T-helper 1 cell treated with Interleukin-12 subunit alpha and Interleukin-12 subunit beta and Interleukin-4 antibody, amounts not matched to agents 30 μg/mL and 1 μg/mL, for 36 hours (primary cell): Measurements from ENCODE around the gene PAPPA2.
"Not testable (repeated sequence)": the region's sequence is repeated elsewhere in the genome, so short reads cannot be mapped to it uniquely, and the experiment has no call there.

Experiments used
- H3K27ac Mint-ChIP-seq: one replicate; pipeline ENCODE4 v1.8.0; 2021; ENCODE audit warnings: mild to moderate bottlenecking, mixed read lengths
- H3K27me3 Mint-ChIP-seq: one replicate; pipeline ENCODE4 v1.8.0; 2021; ENCODE audit warnings: low read depth, mixed read lengths
- H3K36me3 Mint-ChIP-seq: one replicate; pipeline ENCODE4 v1.8.0; 2021; ENCODE audit warnings: low read depth, mixed read lengths
- H3K4me1 Mint-ChIP-seq: one replicate; pipeline ENCODE4 v1.8.0; 2021; ENCODE audit warnings: low read depth, mixed read lengths
- H3K4me3 Mint-ChIP-seq: one replicate; pipeline ENCODE4 v1.8.0; 2021; ENCODE audit warnings: mild to moderate bottlenecking, moderate library complexity, mixed read lengths
- H3K9me3 Mint-ChIP-seq: one replicate; pipeline ENCODE4 v1.8.0; 2021; ENCODE audit warnings: mixed read lengths

Gene PAPPA2

DNA sequence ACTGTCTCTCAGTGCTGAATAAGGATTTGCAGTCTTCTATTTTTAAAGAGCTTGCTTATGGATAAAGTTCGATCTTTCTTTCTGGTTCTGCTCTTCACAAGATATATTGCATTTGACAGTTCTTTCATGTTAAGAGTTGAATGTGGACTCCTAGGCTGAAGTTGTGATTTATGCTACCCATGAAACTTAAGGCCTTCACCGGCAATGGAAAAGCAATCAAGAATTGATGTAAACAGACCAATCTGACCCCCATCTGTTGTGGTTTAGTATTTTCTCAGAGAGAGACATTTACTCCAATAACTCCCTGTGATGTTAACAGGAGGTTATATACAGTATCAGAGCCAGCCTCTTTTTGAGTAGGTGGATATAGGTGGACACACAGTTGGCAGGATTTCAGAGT lies 165.8 kb downstream of the PAPPA2 start:
- no peaks in the 10 kb centered on the region for H3K36me3 Mint-ChIP-seq
- H3K27ac Mint-ChIP-seq = no peak overlapping the region
- H3K4me3 Mint-ChIP-seq = no peak overlapping the region
- no peaks in the 10 kb centered on the region for H3K27me3 Mint-ChIP-seq
- no peaks in the 10 kb centered on the region for H3K4me1 Mint-ChIP-seq
- no peaks in the 10 kb centered on the region for H3K9me3 Mint-ChIP-seq

DNA sequence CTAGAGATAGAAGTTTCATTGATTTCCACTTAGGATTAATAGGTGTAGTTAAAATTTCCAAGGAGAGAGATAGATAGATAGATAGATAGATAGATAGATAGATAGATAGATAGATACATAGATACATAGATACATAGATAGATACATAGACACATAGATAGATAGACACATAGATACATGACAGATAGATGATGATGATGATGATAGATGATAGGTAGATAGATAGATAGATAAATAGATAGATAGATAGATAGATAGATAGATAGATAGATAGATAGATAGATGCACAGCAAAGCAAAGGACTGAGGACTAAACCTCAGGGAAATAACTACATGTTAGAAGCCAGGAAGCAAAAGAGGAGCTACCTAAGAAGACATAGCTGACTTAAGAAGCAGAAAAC lies 171.8 kb downstream of the PAPPA2 start:
- not testable (repeated sequence) for H3K4me3 Mint-ChIP-seq, H3K9me3 Mint-ChIP-seq, H3K27ac Mint-ChIP-seq, H3K36me3 Mint-ChIP-seq, H3K4me1 Mint-ChIP-seq, H3K27me3 Mint-ChIP-seq

DNA sequence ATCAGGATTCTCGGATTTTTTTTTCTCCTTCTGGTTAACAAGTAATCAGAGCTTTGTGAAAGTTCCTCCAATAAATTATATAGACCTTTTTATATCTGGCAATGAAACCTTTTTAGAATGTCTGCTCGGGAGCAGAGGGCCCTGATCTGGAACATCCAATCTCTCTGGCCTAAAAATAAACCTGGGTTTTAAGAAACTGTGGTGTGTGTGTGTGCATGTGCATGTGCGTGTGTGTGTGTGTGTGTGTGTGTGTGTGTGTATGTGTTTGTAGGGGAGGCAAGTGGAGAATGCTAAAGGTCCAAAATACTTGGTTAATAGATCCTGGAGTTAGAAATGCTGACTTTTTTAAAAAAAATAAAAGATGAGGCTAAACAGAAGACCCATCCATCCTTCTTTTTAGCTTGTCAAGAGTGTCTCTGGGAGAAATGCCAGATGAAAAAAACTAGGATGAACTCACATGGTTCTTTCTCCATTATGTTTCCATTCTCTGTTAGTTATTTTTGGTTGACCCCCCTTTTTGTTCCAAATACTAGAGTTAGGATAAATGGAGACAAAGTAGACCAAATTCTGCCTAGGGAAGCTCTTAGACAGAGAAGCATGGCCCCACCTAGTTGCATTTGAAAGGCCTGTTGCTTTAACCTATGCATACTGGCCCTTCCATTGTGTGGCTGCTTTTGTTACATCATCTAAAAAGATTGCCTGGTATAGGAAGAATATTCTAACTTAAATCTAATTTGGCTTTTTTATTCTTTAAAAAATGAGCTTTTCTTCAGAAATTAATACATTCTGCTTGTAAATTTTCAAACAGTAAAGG lies 175.9 kb downstream of the PAPPA2 start:
- H3K4me3 Mint-ChIP-seq = no peak overlapping the region
- H3K27ac Mint-ChIP-seq = no peak overlapping the region
- H3K36me3 Mint-ChIP-seq = no peaks in the 10 kb centered on the region
- no peaks in the 10 kb centered on the region for H3K27me3 Mint-ChIP-seq
- H3K9me3 Mint-ChIP-seq = no peaks in the 10 kb centered on the region
- no peaks in the 10 kb centered on the region for H3K4me1 Mint-ChIP-seq

DNA sequence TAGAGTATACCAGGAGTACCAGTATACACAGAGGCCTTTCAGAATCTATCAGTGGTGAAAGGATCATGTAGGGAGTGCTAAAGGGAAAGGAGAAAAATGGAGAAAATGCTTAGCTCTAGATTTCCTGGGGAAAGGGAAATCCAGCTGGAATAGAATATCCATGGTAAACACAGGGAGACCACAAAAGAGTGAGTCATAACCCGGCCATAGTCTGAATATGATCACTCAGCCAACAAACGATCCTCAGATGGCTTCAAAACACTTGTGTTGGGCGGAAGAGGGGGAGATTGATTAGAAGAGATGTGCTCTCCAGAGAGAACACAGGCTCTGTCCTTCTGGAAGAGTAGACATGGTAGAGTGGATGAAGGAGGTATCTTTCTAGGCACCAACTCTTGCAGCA lies 180.6 kb downstream of the PAPPA2 start:
- Mint-ChIP-seq H3K4me1 (no peaks in the 10 kb centered on the region), H3K4me3 (no peak overlapping the region), H3K9me3 (peaks cover 3% of the 10 kb centered on the region), H3K36me3 (no peaks in the 10 kb centered on the region), H3K27me3 (no peaks in the 10 kb centered on the region), H3K27ac (no peak overlapping the region)

GRCh38 chr1:176648556-176648955 lies 185.6 kb downstream of the PAPPA2 start:
- Mint-ChIP-seq H3K4me1 (no peaks in the 10 kb centered on the region), H3K27me3 (no peaks in the 10 kb centered on the region), H3K27ac (no peak overlapping the region), H3K36me3 (no peaks in the 10 kb centered on the region), H3K4me3 (no peak overlapping the region), H3K9me3 (peaks cover 20% of the 10 kb centered on the region)

DNA sequence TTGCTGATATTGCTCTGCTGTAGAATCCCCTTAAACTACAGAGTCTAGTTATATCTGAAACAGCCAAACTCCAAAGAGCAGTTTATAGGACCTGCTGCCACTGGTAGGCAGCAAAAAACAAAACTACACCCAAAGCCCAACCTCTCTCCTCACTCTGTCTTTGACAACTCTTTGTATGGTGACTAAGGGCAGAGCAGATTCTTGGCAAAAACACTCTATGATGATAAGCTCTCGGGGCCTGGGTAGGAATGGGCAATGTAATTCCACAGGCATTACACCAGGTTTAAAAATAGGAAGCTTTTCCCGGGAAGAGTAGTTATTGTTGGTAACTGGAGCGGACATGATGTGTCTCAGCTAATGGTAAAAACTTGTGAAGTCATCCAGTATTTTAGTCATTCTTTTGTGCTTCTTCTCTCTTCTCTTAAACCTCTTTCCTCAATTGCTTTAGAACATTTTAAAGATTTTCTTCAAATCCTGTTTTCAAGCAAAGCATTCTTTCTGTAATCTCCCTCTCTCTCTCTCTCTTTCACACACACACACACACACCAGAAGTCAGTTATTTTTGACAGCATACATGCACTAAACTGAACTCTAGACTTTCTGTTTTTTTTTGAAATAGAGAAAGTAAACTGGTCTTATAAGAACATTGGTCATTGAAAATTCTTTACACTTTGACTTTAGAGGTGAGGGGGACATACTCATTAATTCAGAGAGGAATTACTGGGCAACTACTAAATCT lies 193.5 kb downstream of the PAPPA2 start:
- no peaks in the 10 kb centered on the region for H3K4me1 Mint-ChIP-seq
- no peaks in the 10 kb centered on the region for H3K36me3 Mint-ChIP-seq
- no peaks in the 10 kb centered on the region for H3K27me3 Mint-ChIP-seq
- peaks cover 5% of the 10 kb centered on the region for H3K9me3 Mint-ChIP-seq
- H3K27ac Mint-ChIP-seq = no peak overlapping the region
- no peak overlapping the region for H3K4me3 Mint-ChIP-seq

GRCh38 chr1:176669782-176670181 lies 206.8 kb downstream of the PAPPA2 start:
- Mint-ChIP-seq H3K4me3 (no peak overlapping the region), H3K27me3 (no peaks in the 10 kb centered on the region), H3K27ac (no peak overlapping the region), H3K9me3 (no peaks in the 10 kb centered on the region), H3K4me1 (no peaks in the 10 kb centered on the region), H3K36me3 (no peaks in the 10 kb centered on the region)

- no peaks in the 10 kb centered on the region for H3K36me3 Mint-ChIP-seq
- H3K27ac Mint-ChIP-seq = no peak overlapping the region
- H3K4me1 Mint-ChIP-seq = no peaks in the 10 kb centered on the region
- no peak overlapping the region for H3K4me3 Mint-ChIP-seq
- no peaks in the 10 kb centered on the region for H3K9me3 Mint-ChIP-seq
- H3K27me3 Mint-ChIP-seq = no peaks in the 10 kb centered on the region
Observed at GRCh38 chr1:176670853-176671252, 207.9 kb downstream of the PAPPA2 start.

GRCh38 chr1:176682830-176683535 lies 220.0 kb downstream of the PAPPA2 start:
- Mint-ChIP-seq H3K27me3 (no peaks in the 10 kb centered on the region), H3K27ac (no peak overlapping the region), H3K4me1 (no peaks in the 10 kb centered on the region), H3K9me3 (no peaks in the 10 kb centered on the region), H3K4me3 (no peak overlapping the region), H3K36me3 (no peaks in the 10 kb centered on the region)

DNA sequence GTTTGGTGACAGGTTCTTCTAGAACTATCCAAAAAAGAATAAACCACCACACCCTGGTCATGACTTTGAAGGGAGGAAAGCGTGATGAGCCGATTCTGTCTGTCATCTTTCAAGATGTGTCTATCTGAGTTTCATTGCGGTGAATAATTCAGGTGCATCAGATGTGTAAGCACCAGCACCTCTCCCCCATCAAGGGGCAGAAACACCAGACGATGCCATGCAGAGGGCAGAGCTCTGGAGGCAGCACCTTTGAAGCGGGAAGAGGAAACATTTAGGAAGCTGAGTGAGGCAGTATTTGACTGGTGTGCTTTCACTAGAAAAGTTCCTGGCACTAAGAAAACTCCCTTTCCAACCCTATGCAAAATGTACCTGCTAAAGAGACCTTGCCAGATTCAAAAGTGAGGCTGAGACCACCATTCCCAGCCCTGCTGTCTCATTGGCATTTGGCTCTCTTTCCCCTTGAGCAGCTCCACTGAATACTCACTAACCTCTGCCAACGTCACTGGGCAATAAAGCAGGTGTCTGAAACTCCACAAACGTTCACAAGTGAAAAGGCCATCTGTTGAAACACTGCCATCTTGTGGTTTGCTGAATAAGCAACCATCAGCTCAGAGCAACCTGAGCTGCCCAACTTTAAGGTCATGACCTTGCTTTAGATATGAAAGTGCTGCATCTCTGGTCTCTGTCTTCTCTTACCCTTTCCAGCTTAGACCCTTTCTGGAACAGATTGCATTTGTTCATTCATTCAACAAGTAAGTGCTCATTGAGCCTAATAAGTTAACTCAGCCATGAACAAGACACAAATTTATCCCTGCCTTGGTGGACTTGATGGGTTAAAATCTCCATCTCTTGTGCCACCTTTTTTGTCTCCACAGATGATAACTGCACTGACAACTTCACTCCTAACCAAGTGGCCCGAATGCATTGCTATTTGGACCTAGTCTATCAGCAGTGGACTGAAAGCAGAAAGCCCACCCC lies 228.6 kb downstream of the PAPPA2 start:
- Mint-ChIP-seq H3K9me3 (no peaks in the 10 kb centered on the region), H3K4me1 (no peaks in the 10 kb centered on the region), H3K27ac (no peak overlapping the region)

GRCh38 chr1:176692431-176692830 lies 229.5 kb downstream of the PAPPA2 start:
- H3K9me3 Mint-ChIP-seq = no peaks in the 10 kb centered on the region
- no peak overlapping the region for H3K4me3 Mint-ChIP-seq
- H3K36me3 Mint-ChIP-seq = no peaks in the 10 kb centered on the region
- no peak overlapping the region for H3K27ac Mint-ChIP-seq
- no peaks in the 10 kb centered on the region for H3K4me1 Mint-ChIP-seq
- no peaks in the 10 kb centered on the region for H3K27me3 Mint-ChIP-seq

More for the DNA sequence above, 228.6 kb downstream of the PAPPA2 start:
- Mint-ChIP-seq H3K36me3 (no peaks in the 10 kb centered on the region), H3K4me3 (no peak overlapping the region), H3K27me3 (no peaks in the 10 kb centered on the region)

DNA sequence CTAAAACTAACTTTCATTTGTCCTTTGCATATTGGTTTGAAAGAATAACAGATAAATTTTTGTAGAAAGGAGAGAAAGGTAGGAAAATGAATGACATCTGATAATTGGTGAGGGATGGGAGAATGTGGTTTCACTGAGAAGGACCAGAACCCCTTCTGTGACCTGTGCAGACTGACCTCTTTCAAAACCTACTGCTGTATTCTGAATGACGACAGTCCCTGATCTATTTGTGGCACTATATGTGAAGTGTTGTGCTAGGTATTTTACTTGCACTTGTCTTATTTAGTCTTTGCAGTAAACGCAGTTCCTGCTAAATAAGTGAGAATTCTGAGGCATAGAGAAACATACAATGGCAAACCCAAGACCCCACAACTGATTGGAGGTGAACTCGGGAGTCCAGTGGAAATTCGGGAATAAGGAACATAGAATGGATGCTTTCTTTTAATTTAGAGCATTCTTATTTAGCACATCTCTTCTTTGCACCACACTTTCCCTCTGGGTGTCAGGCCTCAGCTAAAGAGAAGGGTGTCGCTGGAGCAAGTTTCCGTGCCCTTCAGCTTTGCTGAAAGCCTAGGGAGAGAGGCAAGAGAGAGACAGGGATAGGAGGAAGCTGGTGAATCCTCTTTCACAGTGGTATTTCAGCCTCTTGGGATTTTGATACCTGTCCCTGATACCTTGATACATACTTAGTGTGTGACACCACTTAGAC lies 230.2 kb downstream of the PAPPA2 start:
- Mint-ChIP-seq H3K27ac (no peak overlapping the region), H3K4me1 (no peaks in the 10 kb centered on the region), H3K4me3 (no peak overlapping the region), H3K36me3 (no peaks in the 10 kb centered on the region), H3K9me3 (no peaks in the 10 kb centered on the region), H3K27me3 (no peaks in the 10 kb centered on the region)

- Mint-ChIP-seq H3K27ac (no peak overlapping the region), H3K4me3 (no peak overlapping the region), H3K36me3 (no peaks in the 10 kb centered on the region), H3K9me3 (no peaks in the 10 kb centered on the region), H3K4me1 (no peaks in the 10 kb centered on the region), H3K27me3 (no peaks in the 10 kb centered on the region)
Observed at GRCh38 chr1:176693697-176694329, 230.8 kb downstream of the PAPPA2 start.
